GM18499 (cell line): ENCODE data around the gene FDXR.

Source experiments
- ATAC-seq: cut with Tn5 transposase; IDR thresholded peaks from one replicate; pipeline ENCODE4 v1.9.1; 2021; ENCODE audit warnings: moderate number of reproducible peaks; ENCODE audit not compliant: insufficient read depth, unreplicated experiment

The FDXR gene

GRCh38 chr17:74840989-74841666 lies 31.7 kb downstream of the FDXR start:
- no peak for ATAC-seq

GRCh38 chr17:74839990-74840852 lies 32.6 kb downstream of the FDXR start:
- ATAC-seq = no peak

- no peak for ATAC-seq
Observed at GRCh38 chr17:74838274-74838673, 34.5 kb downstream of the FDXR start.

GRCh38 chr17:74836691-74837467 lies 35.9 kb downstream of the FDXR start:
- ATAC-seq = no peak

GRCh38 chr17:74836191-74836590 lies 36.6 kb downstream of the FDXR start:
- ATAC-seq = no peak

- no peak for ATAC-seq
Observed at GRCh38 chr17:74833501-74834377, 39.1 kb downstream of the FDXR start.

GRCh38 chr17:74832421-74832820 lies 40.4 kb downstream of the FDXR start:
- ATAC-seq = no peak

- ATAC-seq = no peak
Observed at GRCh38 chr17:74831444-74832146, 41.2 kb downstream of the FDXR start.

- no peak for ATAC-seq
Observed at GRCh38 chr17:74830861-74831260, 41.9 kb downstream of the FDXR start.

GRCh38 chr17:74827800-74828199 lies 45.0 kb downstream of the FDXR start:
- ATAC-seq = no peak

GRCh38 chr17:74825952-74826719 lies 46.7 kb downstream of the FDXR start:
- no peak for ATAC-seq

GRCh38 chr17:74824961-74825627 lies 47.7 kb downstream of the FDXR start:
- ATAC-seq = no peak

- no peak for ATAC-seq
Observed at GRCh38 chr17:74822939-74823367, 49.8 kb downstream of the FDXR start.

GRCh38 chr17:74822335-74822938 lies 50.4 kb downstream of the FDXR start:
- no peak for ATAC-seq

- no peak for ATAC-seq
Observed at GRCh38 chr17:74821655-74822334, 51.0 kb downstream of the FDXR start.

GRCh38 chr17:74819801-74820436 lies 52.9 kb downstream of the FDXR start:
- no peak for ATAC-seq
